GF-D8 (cell line): ENCODE measurements around the gene HMX2.

Source experiments
- DNase-seq: peaks from one replicate; lab custom pipeline; 2025; lab: John Stamatoyannopoulos, UW

HMX2 gene

GRCh38 chr10:123191886-123192285, 44.0 kb downstream of the HMX2 start:
- DNase-seq: no peak

GRCh38 chr10:123194056-123194455, 46.1 kb downstream of the HMX2 start:
- DNase-seq: no peak
